H9 (cell line): ENCODE measurements around the gene SNRNP70. TPM values are rescaled to one million over a fixed set of nuclear protein-coding genes. Genes with fewer than 3 reads are reported as not detected.
A peak's percentile ranks its signal among the peaks of the same experiment; 100 is the strongest.

Experiments used
- DNase-seq: peaks from one replicate; pipeline ENCODE4 v3.0.0-alpha.2; 2017
- H2AFZ ChIP-seq: one replicate; pipeline ENCODE4 v1.6.1; 2013; ENCODE audit warnings: mild to moderate bottlenecking, low read length, control low read depth, moderate library complexity
- H2AK5ac ChIP-seq: 2 replicates; pipeline ENCODE4 v1.6.1; 2013; ENCODE audit warnings: low read length, control low read depth, mixed read lengths; ENCODE audit not compliant: insufficient read length
- H2BK120ac ChIP-seq: one replicate; pipeline ENCODE4 v1.6.1; 2013; ENCODE audit warnings: low read depth, mild to moderate bottlenecking, low read length, control low read depth, inconsistent platforms; ENCODE audit not compliant: poor library complexity, severe bottlenecking
- H2BK12ac ChIP-seq: 2 replicates; pipeline ENCODE4 v1.6.1; 2013; ENCODE audit warnings: low read length, control low read depth, mixed read lengths, low read depth; ENCODE audit not compliant: insufficient read length
- H2BK15ac ChIP-seq: 2 replicates; pipeline ENCODE4 v1.6.1; 2013; ENCODE audit warnings: low read depth, low read length, control low read depth
- H2BK20ac ChIP-seq: one replicate; pipeline ENCODE4 v1.6.1; 2013; ENCODE audit warnings: low read depth, mild to moderate bottlenecking, low read length, control low read depth, inconsistent platforms; ENCODE audit not compliant: poor library complexity, severe bottlenecking
- H2BK5ac ChIP-seq: 2 replicates; pipeline ENCODE4 v1.6.1; 2013; ENCODE audit warnings: low read length, control low read depth, mixed read lengths; ENCODE audit not compliant: insufficient read length
- H3K14ac ChIP-seq: 2 replicates; pipeline ENCODE4 v1.6.1; 2013; ENCODE audit warnings: low read length, control low read depth; ENCODE audit not compliant: insufficient read depth
- H3K18ac ChIP-seq: 2 replicates; pipeline ENCODE4 v1.6.1; 2013; ENCODE audit warnings: low read depth, mild to moderate bottlenecking, mixed read lengths, low read length, control low read depth; ENCODE audit not compliant: insufficient read length
- H3K23ac ChIP-seq: 2 replicates; pipeline ENCODE4 v1.6.1; 2013; ENCODE audit warnings: low read length, control low read depth, mixed read lengths, low read depth; ENCODE audit not compliant: insufficient read length
- H3K23me2 ChIP-seq: 2 replicates; pipeline ENCODE4 v1.6.1; 2013; ENCODE audit warnings: low read depth, mild to moderate bottlenecking, mixed read lengths, low read length, control low read depth; ENCODE audit not compliant: insufficient read length, poor library complexity, severe bottlenecking
- H3K27ac ChIP-seq: 2 replicates; pipeline ENCODE4 v1.5.1; 2013; ENCODE audit warnings: low read length, control low read depth, mixed read lengths, low read depth; ENCODE audit not compliant: insufficient read length
- H3K27me3 ChIP-seq: 2 replicates; pipeline ENCODE4 v1.6.1; 2013; ENCODE audit warnings: low read length, control low read depth, inconsistent platforms; ENCODE audit not compliant: insufficient read depth
- H3K4ac ChIP-seq: 2 replicates; pipeline ENCODE4 v1.6.1; 2013; ENCODE audit warnings: low read depth, mild to moderate bottlenecking, control low read depth, inconsistent platforms, low read length, moderate library complexity
- H3K4me1 ChIP-seq: 2 replicates; pipeline ENCODE4 v1.6.1; 2013; ENCODE audit warnings: low read length, control low read depth, inconsistent platforms; ENCODE audit not compliant: insufficient read depth
- H3K4me2 ChIP-seq: 2 replicates; pipeline ENCODE4 v1.6.1; 2013; ENCODE audit warnings: low read length, control low read depth, mixed read lengths; ENCODE audit not compliant: insufficient read length, insufficient read depth
- H3K56ac ChIP-seq: 2 replicates; pipeline ENCODE4 v1.6.1; 2013; ENCODE audit warnings: low read depth, mild to moderate bottlenecking, mixed read lengths, low read length, control low read depth; ENCODE audit not compliant: insufficient read length
- H3K79me1 ChIP-seq: 2 replicates; pipeline ENCODE4 v1.6.1; 2013; ENCODE audit warnings: low read depth, mild to moderate bottlenecking, moderate library complexity, low read length, control low read depth, inconsistent platforms; ENCODE audit not compliant: insufficient read depth, poor library complexity, severe bottlenecking
- H3K79me2 ChIP-seq: 2 replicates; pipeline ENCODE4 v1.6.1; 2013; ENCODE audit warnings: low read length, control low read depth, inconsistent platforms; ENCODE audit not compliant: insufficient read depth
- H3K9ac ChIP-seq: 2 replicates; pipeline ENCODE4 v1.6.1; 2013; ENCODE audit warnings: low read length, control low read depth, mixed read lengths; ENCODE audit not compliant: insufficient read length; ENCODE audit errors: extremely low read depth
- H3K9me3 ChIP-seq: one replicate; pipeline ENCODE4 v1.6.1; 2013; ENCODE audit warnings: low read depth, low read length, inconsistent platforms; ENCODE audit not compliant: control insufficient read depth
- H3T11ph ChIP-seq: one replicate; pipeline ENCODE4 v1.6.1; 2013; ENCODE audit warnings: mild to moderate bottlenecking, low read length, control low read depth, inconsistent platforms
- H4K20me1 ChIP-seq: one replicate; pipeline ENCODE4 v1.6.1; 2013; ENCODE audit not compliant: control insufficient read depth, insufficient read length, insufficient read depth
- H4K5ac ChIP-seq: 2 replicates; pipeline ENCODE4 v1.6.1; 2013; ENCODE audit warnings: low read depth, mild to moderate bottlenecking, mixed read lengths, low read length, control low read depth; ENCODE audit not compliant: insufficient read length
- H4K8ac ChIP-seq: replicated peaks from 2 replicates; pipeline ENCODE4 v1.6.1; 2013; ENCODE audit warnings: low read length, control low read depth, mixed read lengths, low read depth; ENCODE audit not compliant: insufficient read length
- H4K91ac ChIP-seq: 2 replicates; pipeline ENCODE4 v1.6.1; 2013; ENCODE audit warnings: low read depth, mild to moderate bottlenecking, moderate library complexity, mixed read lengths, low read length, control low read depth; ENCODE audit not compliant: insufficient read length
- H3K27ac Mint-ChIP-seq, 3 experiments: 2 replicates in 2 of 3; 3 replicates in 1 of 3; pipeline ENCODE4 v1.8.0; 2020 to 2021; ENCODE audit warnings: mixed read lengths in 3 of 3, mild to moderate bottlenecking in 1 of 3, moderate library complexity in 1 of 3
- H3K27me3 Mint-ChIP-seq: 2 replicates; pipeline ENCODE4 v1.8.0; 2021; ENCODE audit warnings: low read depth, mild to moderate bottlenecking, moderate library complexity, mixed read lengths
- H3K36me3 Mint-ChIP-seq, 3 experiments: 2 replicates in 2 of 3; 3 replicates in 1 of 3; pipeline ENCODE4 v1.8.0; 2020 to 2021; ENCODE audit warnings: low read depth in 3 of 3, mixed read lengths in 3 of 3; ENCODE audit not compliant: insufficient read depth in 1 of 3
- H3K4me1 Mint-ChIP-seq, 2 experiments: 2 replicates each; pipeline ENCODE4 v1.8.0; 2020; ENCODE audit warnings: mixed read lengths in 2 of 2
- H3K4me3 Mint-ChIP-seq, 2 experiments: 2 replicates in 1 of 2; 3 replicates in 1 of 2; pipeline ENCODE4 v1.8.0; 2020 to 2021; ENCODE audit warnings: mild to moderate bottlenecking in 2 of 2, mixed read lengths in 2 of 2, moderate library complexity in 1 of 2
- H3K9me3 Mint-ChIP-seq, 2 experiments: 2 replicates in 1 of 2; 3 replicates in 1 of 2; pipeline ENCODE4 v1.8.0; 2020; ENCODE audit warnings: mild to moderate bottlenecking in 2 of 2, mixed read lengths in 2 of 2, moderate library complexity in 1 of 2
- WGBS: extraction: QIAGEN DNeasy Blood & Tissue Kit; methylation state at CpG from one replicate; pipeline ENCODE4 v1.1.7; 2013; ENCODE audit warnings: missing lambda C conversion rate, low lambda C conversion rate, mixed read lengths; ENCODE audit not compliant: insufficient read length; ENCODE audit errors: extremely low coverage; 5-methylcytosine and 5-hydroxymethylcytosine counted together
- total RNA-seq: library from RNA; stranded (reverse); gene quantifications from 2 replicates; pipeline ENCODE4 v1.2.1, GENCODE V29; 2021
- TF ChIP-seq, protein P1 (sequence below): fragments of 200-600 bp; sonication (generic); conservative IDR thresholded peaks from 3 replicates; pipeline ENCODE4 v1.8.0; 2021; ENCODE audit warnings: antibody characterized with exemption, mild to moderate bottlenecking

Gene SNRNP70
- total RNA-seq, 1 experiment from 2014 or later = 295 TPM

DNA sequence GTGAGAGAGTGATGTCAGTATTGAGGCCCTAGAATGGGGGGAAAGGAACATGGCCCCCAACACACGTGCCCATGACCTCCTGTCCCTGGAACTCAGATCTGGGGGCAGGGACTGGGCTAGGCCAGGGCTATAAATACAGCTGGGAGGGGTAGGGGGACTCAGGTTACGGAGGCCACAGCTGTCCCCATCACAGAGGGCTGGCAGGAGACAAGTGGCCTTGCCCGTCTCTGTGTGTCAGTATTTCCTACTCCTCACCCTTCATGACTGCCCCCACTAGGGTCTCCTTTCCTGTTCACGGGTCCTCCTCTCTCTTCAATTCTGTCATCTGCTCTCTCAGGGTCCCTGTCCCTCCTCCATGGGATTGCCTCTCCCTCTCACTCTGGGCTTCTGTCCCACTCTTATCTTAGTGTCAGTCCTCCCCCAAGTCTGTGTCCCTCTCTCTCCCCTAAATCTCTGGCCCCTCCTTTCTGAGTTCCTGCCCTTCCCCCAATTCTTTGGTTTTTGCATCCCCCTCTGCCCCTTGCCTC, 70.6 kb downstream of the SNRNP70 start:
- H3K27me3 ChIP-seq = no peaks in the 10 kb centered on the region; the same call in 1 of the 2 replicates
- H2BK15ac ChIP-seq = no peak overlapping the region
- H3K18ac ChIP-seq = no peak overlapping the region
- H2BK120ac ChIP-seq = no peak overlapping the region
- peaks cover 20 to 50% of the 10 kb centered on the region in 2 experiments for H3K4me1 Mint-ChIP-seq
- no peaks in the 10 kb centered on the region for H3K79me1 ChIP-seq
- no peak overlapping the region for H3K14ac ChIP-seq
- no CpG with 5 or more reads among the region's 4 CpGs for WGBS
- H4K91ac ChIP-seq = no peak overlapping the region
- no peak overlapping the region for H3K9ac ChIP-seq
- no peak overlapping the region for H3K27ac ChIP-seq
- peak overlapping the region; percentile 14 for H3K4me2 ChIP-seq
- peak overlapping the region in 1 of 2 experiments; percentile 67; a peak in 2 of 5 replicates for H3K4me3 Mint-ChIP-seq
- peaks cover 0 to 12% (median 0%) of the 10 kb centered on the region in 3 experiments; a peak in 3 of 7 replicates for H3K36me3 Mint-ChIP-seq
- H3K23ac ChIP-seq = no peak overlapping the region
- H3K23me2 ChIP-seq = peaks cover 17% of the 10 kb centered on the region
- no peaks in the 10 kb centered on the region for H4K20me1 ChIP-seq
- no peak overlapping the region for H2BK12ac ChIP-seq
- no peak overlapping the region for H3K4ac ChIP-seq
- H2AK5ac ChIP-seq = no peak overlapping the region
- TF ChIP-seq, protein P1, sequence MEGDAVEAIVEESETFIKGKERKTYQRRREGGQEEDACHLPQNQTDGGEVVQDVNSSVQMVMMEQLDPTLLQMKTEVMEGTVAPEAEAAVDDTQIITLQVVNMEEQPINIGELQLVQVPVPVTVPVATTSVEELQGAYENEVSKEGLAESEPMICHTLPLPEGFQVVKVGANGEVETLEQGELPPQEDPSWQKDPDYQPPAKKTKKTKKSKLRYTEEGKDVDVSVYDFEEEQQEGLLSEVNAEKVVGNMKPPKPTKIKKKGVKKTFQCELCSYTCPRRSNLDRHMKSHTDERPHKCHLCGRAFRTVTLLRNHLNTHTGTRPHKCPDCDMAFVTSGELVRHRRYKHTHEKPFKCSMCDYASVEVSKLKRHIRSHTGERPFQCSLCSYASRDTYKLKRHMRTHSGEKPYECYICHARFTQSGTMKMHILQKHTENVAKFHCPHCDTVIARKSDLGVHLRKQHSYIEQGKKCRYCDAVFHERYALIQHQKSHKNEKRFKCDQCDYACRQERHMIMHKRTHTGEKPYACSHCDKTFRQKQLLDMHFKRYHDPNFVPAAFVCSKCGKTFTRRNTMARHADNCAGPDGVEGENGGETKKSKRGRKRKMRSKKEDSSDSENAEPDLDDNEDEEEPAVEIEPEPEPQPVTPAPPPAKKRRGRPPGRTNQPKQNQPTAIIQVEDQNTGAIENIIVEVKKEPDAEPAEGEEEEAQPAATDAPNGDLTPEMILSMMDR = no peak
- no peak overlapping the region for H4K5ac ChIP-seq
- H3K27me3 Mint-ChIP-seq = peaks cover 54% of the 10 kb centered on the region
- H3K79me2 ChIP-seq = no peaks in the 10 kb centered on the region
- H4K8ac ChIP-seq = no peak overlapping the region
- H2BK5ac ChIP-seq = no peak overlapping the region
- no peaks in the 10 kb centered on the region for H3K9me3 ChIP-seq
- peak overlapping the region in 1 of 3 experiments; percentile 56; a peak in 1 of 7 replicates for H3K27ac Mint-ChIP-seq
- peak; percentile 56 for DNase-seq
- peaks cover 7% of the 10 kb centered on the region; the same call in 1 of the 2 replicates for H3K4me1 ChIP-seq
- H3T11ph ChIP-seq = no peak overlapping the region
- H2AFZ ChIP-seq = no peak overlapping the region
- no peak overlapping the region for H3K56ac ChIP-seq
- no peak overlapping the region for H2BK20ac ChIP-seq
- H3K9me3 Mint-ChIP-seq = peaks cover 0 to 6% of the 10 kb centered on the region in 2 experiments; a peak in 3 of 5 replicates
